SIG-M5 treated with dmso at 0.1 percent for 504 hours (cell line): ENCODE results near the gene DLEC1.
"Not testable (repeated sequence)": the region's sequence is repeated elsewhere in the genome, so short reads cannot be mapped to it uniquely, and the experiment has no call there.

Source experiments
- DNase-seq: peaks from one replicate; lab custom pipeline; 2025; ENCODE audit not compliant: unreplicated experiment; lab: John Stamatoyannopoulos, UW

Gene DLEC1

GRCh38 chr3:38152609-38153008, 113.6 kb downstream of the DLEC1 start:
- no peak for DNase-seq

GRCh38 chr3:38153221-38153620, 114.2 kb downstream of the DLEC1 start:
- DNase-seq, result no peak

GRCh38 chr3:38154033-38154494, 115.1 kb downstream of the DLEC1 start:
- DNase-seq, result peak; percentile 78

- DNase-seq, result no peak
Observed at GRCh38 chr3:38154625-38155255, 115.7 kb downstream of the DLEC1 start.

GRCh38 chr3:38155825-38156224, 116.8 kb downstream of the DLEC1 start:
- no peak for DNase-seq

GRCh38 chr3:38157117-38157516, 118.1 kb downstream of the DLEC1 start:
- no peak for DNase-seq

GRCh38 chr3:38157595-38157994, 118.6 kb downstream of the DLEC1 start:
- no peak for DNase-seq

- no peak for DNase-seq
Observed at GRCh38 chr3:38158472-38158871, 119.5 kb downstream of the DLEC1 start.

- DNase-seq, result not testable (repeated sequence)
Observed at GRCh38 chr3:38160704-38161103, 121.7 kb downstream of the DLEC1 start.

- DNase-seq, result peak; percentile 36
Observed at GRCh38 chr3:38163117-38163840, 124.3 kb downstream of the DLEC1 start.

GRCh38 chr3:38163841-38164642, 125.0 kb downstream of the DLEC1 start:
- DNase-seq, result no peak

GRCh38 chr3:38164643-38164951, 125.6 kb downstream of the DLEC1 start:
- DNase-seq, result no peak

- DNase-seq, result peak; percentile 100
Observed at GRCh38 chr3:38164952-38165721, 126.1 kb downstream of the DLEC1 start, which contains the start of gene OXSR1. TSS of gene OXSR1 (plus strand) at chr3:38165537. CDS start at chr3:38165877, 340 bp downstream.

GRCh38 chr3:38165722-38166387, 126.8 kb downstream of the DLEC1 start:
- DNase-seq, result no peak

GRCh38 chr3:38167591-38167990, 128.6 kb downstream of the DLEC1 start:
- no peak for DNase-seq

- no peak for DNase-seq
Observed at GRCh38 chr3:38168151-38169026, 129.4 kb downstream of the DLEC1 start.

GRCh38 chr3:38169027-38169317, 130.0 kb downstream of the DLEC1 start:
- no peak for DNase-seq

GRCh38 chr3:38170722-38171121, 131.7 kb downstream of the DLEC1 start:
- no peak for DNase-seq

GRCh38 chr3:38171622-38172021, 132.6 kb downstream of the DLEC1 start:
- DNase-seq, result no peak
